H54 (cell line): ENCODE measurements around the gene MMP24.
"Not testable (repeated sequence)": the region's sequence is repeated elsewhere in the genome, so short reads cannot be mapped to it uniquely, and the experiment has no call there.

Experiments
- DNase-seq: peaks from one replicate; pipeline ENCODE4 v3.0.0; 2011; ENCODE audit warnings: low spot score, mixed read lengths; ENCODE audit not compliant: insufficient read length
- FAIRE-seq: peaks from 3 replicates; lab custom pipeline; 2011; peaks lifted over from hg19 to GRCh38; lab: Jason Lieb, UNC
- POLR2A ChIP-seq: IDR thresholded peaks from 2 replicates; pipeline ENCODE4 v1.6.1; 2011; ENCODE audit warnings: low read depth, mild to moderate bottlenecking, low read length

MMP24 gene

DNA sequence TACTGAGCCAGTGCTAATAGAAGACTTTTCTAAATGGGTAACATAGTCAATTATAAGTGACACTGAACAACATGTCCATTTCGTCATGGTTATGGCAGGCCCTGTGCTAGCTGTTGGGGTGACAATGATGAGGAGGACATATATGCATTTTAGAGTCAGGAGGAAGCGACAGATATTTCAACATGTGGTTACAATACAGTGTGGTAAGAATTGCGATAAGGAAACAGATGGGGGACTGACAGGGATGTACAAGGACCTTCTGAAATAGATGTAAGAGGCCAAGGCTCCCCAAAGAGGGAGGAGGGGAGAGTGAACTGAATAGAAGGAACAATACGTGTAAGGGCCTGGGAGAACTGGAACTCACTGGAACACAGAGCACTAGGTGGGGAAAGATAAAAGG lies 11.7 kb downstream of the MMP24 start:
- no peak for FAIRE-seq
- no peak for TF ChIP-seq POLR2A
- no peak for DNase-seq

DNA sequence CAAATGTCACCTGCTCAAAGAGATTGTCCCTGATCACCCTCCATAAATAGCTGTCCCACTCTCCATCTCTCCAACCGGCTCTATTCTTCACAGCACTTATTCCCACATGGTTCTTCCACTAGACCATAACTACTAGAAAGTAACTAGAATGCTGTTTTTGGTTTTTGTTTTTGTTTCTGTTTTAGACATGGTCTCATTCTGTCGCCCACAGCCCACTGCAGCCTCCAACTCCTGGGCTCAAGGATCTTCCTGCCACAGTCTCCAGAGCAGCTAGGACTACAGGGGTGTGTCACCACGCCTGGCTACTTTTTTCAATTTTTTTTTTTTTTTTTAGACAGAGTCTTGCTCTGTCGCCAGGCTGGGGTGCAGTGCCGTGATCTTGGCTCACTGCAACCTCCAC lies 12.2 kb downstream of the MMP24 start:
- TF ChIP-seq POLR2A = no peak
- DNase-seq = no peak
- no peak for FAIRE-seq

DNA sequence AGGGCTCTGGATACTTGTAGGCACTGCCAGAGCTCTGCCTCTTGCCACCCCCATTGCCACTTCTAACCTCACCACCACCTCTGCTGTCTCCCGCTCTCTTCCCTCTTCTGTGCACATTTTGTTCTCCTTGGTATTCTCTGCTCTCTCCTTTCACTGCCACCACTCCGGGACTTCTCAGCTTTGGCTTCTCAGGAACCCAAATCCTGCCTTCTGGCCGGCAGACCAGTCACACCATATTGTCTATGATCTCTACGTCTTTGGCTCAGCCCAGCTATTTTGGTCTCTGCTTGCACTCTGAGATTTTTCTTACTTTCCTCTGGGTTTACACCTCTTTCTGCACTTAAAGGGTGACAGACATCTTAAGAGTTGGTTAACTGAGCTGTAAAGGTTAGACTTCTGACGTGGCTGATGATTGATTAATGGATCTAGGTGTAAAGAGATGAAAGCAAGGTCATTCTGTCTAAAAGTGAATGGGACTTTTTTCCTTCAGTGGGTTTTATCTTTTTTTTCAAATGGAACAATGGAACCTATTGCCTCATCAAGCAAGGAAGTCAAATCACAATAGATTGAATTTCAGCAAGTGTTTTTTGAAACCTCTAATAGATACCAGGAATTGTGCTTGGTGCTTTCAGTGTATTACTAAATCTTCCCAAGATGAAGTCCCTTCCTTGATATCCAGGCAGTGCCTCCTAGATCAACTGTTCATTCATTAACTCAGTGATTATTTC lies 13.8 kb downstream of the MMP24 start:
- FAIRE-seq = no peak
- DNase-seq = no peak
- no peak for TF ChIP-seq POLR2A

DNA sequence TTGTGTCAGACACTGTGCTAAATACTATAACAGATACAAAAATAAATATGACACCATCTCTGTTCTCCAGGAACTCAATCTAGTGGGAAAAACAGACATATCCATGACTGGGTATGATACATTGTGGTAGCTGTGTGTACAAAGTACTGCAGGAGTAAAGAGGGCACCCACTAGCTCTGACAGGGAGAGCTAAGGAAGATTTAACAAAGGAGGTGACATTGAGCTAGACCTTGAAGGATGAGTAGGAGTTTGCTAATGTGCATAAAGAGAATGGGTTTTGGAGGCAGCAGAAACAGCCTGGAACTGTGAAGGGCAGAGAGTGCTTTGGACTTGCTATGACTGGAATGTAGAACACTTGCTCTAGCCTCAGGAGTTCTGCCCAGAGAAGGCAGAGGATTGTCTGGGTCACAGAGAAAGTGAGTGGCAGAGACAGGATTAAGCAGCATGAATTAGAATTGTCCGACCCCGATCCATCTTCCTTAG lies 14.4 kb downstream of the MMP24 start:
- FAIRE-seq (no peak), DNase-seq (no peak)
- TF ChIP-seq POLR2A = no peak

DNA sequence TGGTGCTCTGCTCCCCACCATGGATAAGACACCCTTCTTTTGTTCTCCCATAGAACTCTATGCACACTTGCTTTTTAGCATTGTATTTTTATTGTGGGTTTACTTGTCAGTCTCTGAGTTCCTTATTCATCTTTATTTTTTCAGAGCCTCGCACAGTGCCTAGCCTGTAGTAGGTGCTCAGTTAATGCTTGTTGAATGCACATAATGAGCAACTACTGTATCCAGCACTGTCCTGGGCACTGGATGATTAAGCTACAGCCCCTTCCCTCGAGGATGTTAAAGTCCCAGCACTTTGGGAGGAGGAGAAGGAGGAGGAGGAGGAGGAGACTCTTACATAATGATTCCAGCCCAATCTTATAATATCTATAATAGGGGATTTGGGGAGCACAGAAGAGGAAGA lies 16.8 kb downstream of the MMP24 start:
- DNase-seq = no peak
- TF ChIP-seq POLR2A = no peak
- no peak for FAIRE-seq

DNA sequence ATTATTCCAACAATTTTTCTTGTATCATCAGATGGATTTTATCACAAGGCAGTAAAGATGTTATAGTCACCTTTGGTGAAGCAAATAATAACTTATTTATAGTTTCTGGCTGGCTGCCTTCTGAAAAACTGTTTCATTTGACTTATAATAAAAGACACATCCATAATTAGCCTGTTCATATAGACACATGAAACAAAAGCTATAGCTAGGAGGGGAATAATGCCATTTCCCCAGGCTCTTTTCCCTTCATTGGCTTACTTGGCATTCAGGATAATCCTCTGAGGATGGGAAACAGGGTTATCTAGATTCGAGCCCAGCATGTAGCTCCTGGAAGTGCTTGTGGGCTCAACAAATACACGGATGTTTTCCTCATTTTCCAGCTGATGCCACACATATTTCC lies 17.5 kb downstream of the MMP24 start:
- DNase-seq (no peak), FAIRE-seq (no peak)
- no peak for TF ChIP-seq POLR2A

DNA sequence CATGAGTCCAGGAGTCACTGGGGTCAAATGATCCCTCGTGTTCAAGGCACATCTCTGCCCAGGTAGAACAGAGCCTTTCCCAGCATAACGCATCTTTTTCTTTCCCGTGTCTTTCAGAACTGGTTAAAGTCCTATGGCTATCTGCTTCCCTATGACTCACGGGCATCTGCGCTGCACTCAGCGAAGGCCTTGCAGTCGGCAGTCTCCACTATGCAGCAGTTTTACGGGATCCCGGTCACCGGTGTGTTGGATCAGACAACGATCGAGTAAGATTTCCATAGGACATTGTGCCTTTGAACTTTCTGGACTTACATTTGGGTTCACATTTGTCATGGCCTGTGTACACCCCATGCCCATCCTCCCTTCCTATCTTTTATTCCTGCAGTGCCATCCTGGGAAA lies 20.2 kb downstream of the MMP24 start:
- DNase-seq (no peak), FAIRE-seq (no peak)
- TF ChIP-seq POLR2A = no peak

DNA sequence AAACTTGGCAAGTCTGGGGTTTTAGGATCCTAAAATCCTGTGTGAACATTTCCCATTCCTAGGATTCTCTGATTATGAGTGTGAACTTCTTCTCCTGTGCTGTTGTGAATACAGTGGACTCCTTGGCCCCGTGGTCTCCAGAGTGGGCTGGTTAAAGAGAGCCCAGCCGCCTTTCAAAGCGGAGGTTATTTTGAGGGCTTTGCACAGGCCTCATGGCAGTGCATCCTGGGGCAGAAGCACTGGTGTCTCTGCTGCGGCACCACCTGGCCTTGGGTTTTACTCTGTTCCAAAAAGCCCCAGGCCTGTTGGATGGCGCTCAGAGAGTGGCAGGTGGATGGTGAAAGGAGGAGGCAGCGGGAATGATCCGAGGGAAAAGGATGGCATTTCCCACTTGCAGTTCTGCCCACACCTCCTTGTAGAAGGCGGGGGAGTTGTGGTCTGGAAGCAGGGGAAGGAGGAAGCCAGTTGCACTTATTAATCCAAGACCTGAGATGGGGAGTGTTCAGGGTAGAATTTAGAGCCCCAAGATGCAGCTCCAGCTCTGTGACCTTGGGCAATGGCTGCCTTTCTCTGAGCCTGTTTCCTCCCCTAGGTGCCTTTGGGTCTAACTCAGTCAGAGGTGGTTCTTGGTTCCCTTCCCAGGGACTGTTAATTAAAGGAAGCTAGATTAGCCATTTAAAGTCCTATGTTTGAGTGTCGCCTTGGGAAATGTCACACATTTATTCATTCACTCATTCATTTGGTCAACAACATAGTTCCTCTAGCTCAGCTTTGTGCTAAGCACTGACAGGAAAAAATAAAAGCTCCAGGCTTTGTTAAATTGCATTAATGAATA lies 22.4 kb downstream of the MMP24 start:
- TF ChIP-seq POLR2A = no peak
- no peak for FAIRE-seq
- DNase-seq = no peak

DNA sequence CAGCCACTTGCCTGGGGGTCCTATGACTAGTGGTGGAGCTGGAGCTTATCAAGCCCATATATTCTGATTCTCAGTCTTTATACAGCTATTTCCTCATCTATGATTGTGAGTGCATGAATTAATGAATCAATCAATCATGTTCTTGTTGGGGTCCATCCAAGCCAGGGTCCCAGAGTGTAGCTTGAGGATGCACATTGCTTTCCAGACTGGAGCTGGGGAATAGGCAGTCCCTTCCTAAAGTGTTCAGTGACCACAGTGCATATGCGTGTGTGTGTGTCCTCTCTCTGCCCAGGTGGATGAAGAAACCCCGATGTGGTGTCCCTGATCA lies 25.1 kb downstream of the MMP24 start:
- TF ChIP-seq POLR2A = no peak
- DNase-seq (no peak), FAIRE-seq (no peak)

DNA sequence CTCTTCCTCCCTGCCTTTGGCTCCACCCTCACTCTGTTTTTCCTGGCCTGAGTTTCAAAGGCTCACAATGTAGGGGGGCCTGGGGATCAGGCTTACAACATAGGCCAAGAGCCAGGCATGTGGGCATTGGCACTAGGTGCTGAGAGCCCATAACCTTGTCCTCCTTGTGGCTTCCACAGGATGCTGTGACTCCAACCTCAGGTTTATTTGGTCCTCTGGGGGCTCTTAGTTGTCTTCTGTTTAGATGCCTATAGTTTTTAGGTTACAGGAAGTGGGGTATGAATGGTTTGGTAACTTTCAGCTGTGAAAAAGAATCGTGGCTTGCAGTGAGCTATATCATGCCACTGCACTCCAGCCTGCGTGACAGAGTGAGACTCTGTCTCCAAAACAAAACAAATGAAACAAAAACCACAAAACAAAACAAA lies 25.6 kb downstream of the MMP24 start:
- FAIRE-seq (no peak), DNase-seq (no peak)
- no peak for TF ChIP-seq POLR2A

DNA sequence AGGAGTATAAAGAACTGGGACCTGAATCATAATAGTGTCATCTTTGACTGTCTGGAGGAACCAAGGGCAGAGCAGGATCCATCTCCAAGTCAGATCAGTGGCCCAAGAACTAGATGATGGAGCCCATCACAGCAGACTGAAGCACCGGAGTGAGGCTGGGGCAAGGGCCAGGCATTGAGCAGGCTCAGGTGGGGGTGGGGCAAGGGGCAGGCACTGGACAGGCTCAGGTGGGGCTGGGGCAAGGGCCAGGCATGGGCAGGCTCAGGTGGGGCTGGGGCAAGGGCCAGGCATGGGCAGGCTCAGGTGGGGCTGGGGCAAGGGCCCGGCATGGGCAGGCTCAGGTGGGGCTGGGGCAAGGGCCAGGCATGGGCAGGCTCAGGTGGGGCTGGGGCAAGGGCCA lies 26.1 kb downstream of the MMP24 start:
- not testable (repeated sequence) for FAIRE-seq, DNase-seq

DNA sequence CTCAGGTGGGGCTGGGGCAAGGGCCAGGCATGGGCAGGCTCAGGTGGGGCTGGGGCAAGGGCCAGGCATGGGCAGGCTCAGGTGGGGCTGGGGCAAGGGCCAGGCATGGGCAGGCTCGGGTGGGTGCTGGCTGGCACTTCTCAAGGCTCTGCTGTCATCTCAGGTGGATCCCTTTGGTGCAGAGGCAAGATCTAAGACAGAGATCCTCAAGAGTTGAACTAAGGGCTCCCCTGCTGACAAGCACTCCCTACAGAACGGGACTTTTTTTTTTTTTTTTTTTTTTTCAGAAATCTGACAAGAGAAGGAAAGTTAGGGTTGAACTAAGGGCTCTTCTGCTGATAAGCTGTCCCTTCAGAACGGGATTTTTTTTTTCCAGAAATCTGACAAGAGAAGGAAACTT lies 26.5 kb downstream of the MMP24 start:
- DNase-seq (no peak), FAIRE-seq (no peak)
- TF ChIP-seq POLR2A = no peak

DNA sequence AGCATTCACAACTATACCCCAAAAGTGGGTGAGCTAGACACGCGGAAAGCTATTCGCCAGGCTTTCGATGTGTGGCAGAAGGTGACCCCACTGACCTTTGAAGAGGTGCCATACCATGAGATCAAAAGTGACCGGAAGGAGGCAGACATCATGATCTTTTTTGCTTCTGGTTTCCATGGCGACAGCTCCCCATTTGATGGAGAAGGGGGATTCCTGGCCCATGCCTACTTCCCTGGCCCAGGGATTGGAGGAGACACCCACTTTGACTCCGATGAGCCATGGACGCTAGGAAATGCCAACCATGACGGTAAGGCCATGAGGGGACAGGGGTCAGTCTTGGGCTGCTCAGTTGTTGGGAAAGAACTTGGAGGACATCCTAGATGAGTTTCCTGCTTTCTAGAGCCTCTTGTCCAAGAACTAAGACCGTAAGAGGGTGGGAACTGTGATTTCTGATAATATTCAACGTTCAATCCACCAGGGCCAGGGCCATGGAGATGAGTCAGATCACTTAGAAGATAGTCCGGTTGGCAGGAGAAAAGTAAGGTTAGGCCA lies 28.0 kb downstream of the MMP24 start:
- DNase-seq (no peak), FAIRE-seq (no peak)
- no peak for TF ChIP-seq POLR2A

DNA sequence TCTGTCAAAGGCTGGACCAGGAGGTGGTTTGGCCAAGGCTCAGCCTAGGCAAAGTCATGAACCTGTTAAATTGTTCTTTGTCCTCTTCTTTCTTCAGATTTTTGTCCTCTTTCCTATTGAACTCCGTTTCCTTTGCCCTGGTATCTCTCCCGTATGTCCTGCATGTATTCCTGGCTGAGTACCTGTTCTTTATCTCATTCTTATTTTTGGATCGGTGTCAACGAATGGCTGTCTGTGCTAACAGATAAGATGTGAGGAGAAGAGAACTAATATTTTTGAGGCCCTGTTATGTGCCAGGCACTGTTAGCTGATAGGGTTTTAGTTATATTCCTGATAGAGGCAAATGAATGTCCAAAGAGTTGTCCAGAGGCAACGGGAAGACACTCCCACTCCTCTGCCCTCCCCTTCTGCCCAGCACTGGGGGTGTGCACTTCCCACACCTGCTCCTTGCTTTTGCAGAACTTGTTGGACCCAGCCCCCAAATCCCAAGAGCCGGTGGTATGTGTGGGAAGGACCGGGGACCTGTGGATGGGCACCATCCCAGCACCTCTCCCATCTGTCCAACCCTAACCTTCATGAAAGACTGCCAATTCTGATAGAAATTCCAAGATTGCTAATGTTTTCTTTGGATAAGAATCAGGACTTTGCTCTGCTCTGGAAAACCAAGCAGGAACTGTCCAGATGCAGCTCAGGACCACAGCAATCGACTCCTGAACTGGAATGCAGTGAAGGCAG lies 30.9 kb downstream of the MMP24 start:
- no peak for FAIRE-seq
- no peak for TF ChIP-seq POLR2A
- no peak for DNase-seq
